Femur (tissue), 1 donor: ENCODE data around the gene AKAP13.
A peak's percentile ranks its signal among the peaks of the same experiment; 100 is the strongest.
"Not testable (repeated sequence)": the region's sequence is repeated elsewhere in the genome, so short reads cannot be mapped to it uniquely, and the experiment has no call there.

Experiments
- DNase-seq: peaks from one replicate; pipeline ENCODE4 v3.0.0-alpha.2; 2017

The AKAP13 gene

GRCh38 chr15:85636351-85636750 lies 255.9 kb downstream of the AKAP13 start:
- DNase-seq, result no peak

GRCh38 chr15:85639752-85640381 lies 259.5 kb downstream of the AKAP13 start:
- DNase-seq, result no peak

GRCh38 chr15:85642065-85642692 lies 261.8 kb downstream of the AKAP13 start:
- DNase-seq, result no peak

- DNase-seq, result peak; percentile 94
Observed at GRCh38 chr15:85642693-85643066, 262.3 kb downstream of the AKAP13 start.

GRCh38 chr15:85646538-85647091 lies 266.2 kb downstream of the AKAP13 start:
- no peak for DNase-seq

- DNase-seq, result no peak
Observed at GRCh38 chr15:85649372-85649771, 269.0 kb downstream of the AKAP13 start.

GRCh38 chr15:85651548-85651947 lies 271.1 kb downstream of the AKAP13 start:
- DNase-seq, result no peak

GRCh38 chr15:85652457-85652856 lies 272.1 kb downstream of the AKAP13 start:
- DNase-seq, result no peak

GRCh38 chr15:85657132-85657531 lies 276.7 kb downstream of the AKAP13 start:
- no peak for DNase-seq

- DNase-seq, result no peak
Observed at GRCh38 chr15:85658816-85659215, 278.4 kb downstream of the AKAP13 start.

GRCh38 chr15:85661859-85662258 lies 281.5 kb downstream of the AKAP13 start:
- no peak for DNase-seq

- DNase-seq, result not testable (repeated sequence)
Observed at GRCh38 chr15:85665677-85666076, 285.3 kb downstream of the AKAP13 start.

GRCh38 chr15:85667491-85668424 lies 287.4 kb downstream of the AKAP13 start:
- DNase-seq, result peak; percentile 82

GRCh38 chr15:85671156-85671555 lies 290.8 kb downstream of the AKAP13 start:
- no peak for DNase-seq

GRCh38 chr15:85672332-85673084 lies 292.1 kb downstream of the AKAP13 start:
- no peak for DNase-seq

- DNase-seq, result no peak
Observed at GRCh38 chr15:85673326-85673725, 292.9 kb downstream of the AKAP13 start.

GRCh38 chr15:85676342-85677098 lies 296.1 kb downstream of the AKAP13 start:
- no peak for DNase-seq

- no peak for DNase-seq
Observed at GRCh38 chr15:85679231-85679630, 298.8 kb downstream of the AKAP13 start.

GRCh38 chr15:85681386-85681785 lies 301.0 kb downstream of the AKAP13 start:
- DNase-seq, result no peak

- no peak for DNase-seq
Observed at GRCh38 chr15:85684174-85684710, 303.8 kb downstream of the AKAP13 start.

- no peak for DNase-seq
Observed at GRCh38 chr15:85685356-85685755, 305.0 kb downstream of the AKAP13 start.

- DNase-seq, result no peak
Observed at GRCh38 chr15:85687329-85687728, 306.9 kb downstream of the AKAP13 start.
